ENCODE measurements around the gene CBS.
"Not testable (repeated sequence)": the region's sequence is repeated elsewhere in the genome, so short reads cannot be mapped to it uniquely, and the experiment has no call there.

Gene CBS

GRCh38 chr21:43024439-43025136, 51.0 kb downstream of the CBS start:
- Mint-ChIP-seq H3K9me3 (no peaks in the 10 kb centered on the region), H3K27ac (no peak overlapping the region), H3K4me1 (ENCODE audit: low read depth) (no peaks in the 10 kb centered on the region), H3K27me3 (ENCODE audit: low read depth) (no peaks in the 10 kb centered on the region), H3K4me3 (no peak overlapping the region), H3K36me3 (ENCODE audit: low read depth) (peaks cover 23% of the 10 kb centered on the region)
- DNase-seq (ENCODE audit: low spot score): no peak

GRCh38 chr21:43023175-43023574, 52.5 kb downstream of the CBS start:
- H3K4me1 Mint-ChIP-seq (ENCODE audit: low read depth): no peaks in the 10 kb centered on the region
- H3K4me3 Mint-ChIP-seq: no peak overlapping the region
- H3K9me3 Mint-ChIP-seq: no peaks in the 10 kb centered on the region
- no peaks in the 10 kb centered on the region for H3K27me3 Mint-ChIP-seq (ENCODE audit: low read depth)
- no peak for DNase-seq (ENCODE audit: low spot score)
- no peak overlapping the region for H3K27ac Mint-ChIP-seq
- peaks cover 16% of the 10 kb centered on the region for H3K36me3 Mint-ChIP-seq (ENCODE audit: low read depth)

- no peaks in the 10 kb centered on the region for H3K9me3 Mint-ChIP-seq
- no peak overlapping the region for H3K27ac Mint-ChIP-seq
- no peaks in the 10 kb centered on the region for H3K4me1 Mint-ChIP-seq (ENCODE audit: low read depth)
- peaks cover 12% of the 10 kb centered on the region for H3K36me3 Mint-ChIP-seq (ENCODE audit: low read depth)
- no peak for DNase-seq (ENCODE audit: low spot score)
- no peaks in the 10 kb centered on the region for H3K27me3 Mint-ChIP-seq (ENCODE audit: low read depth)
- no peak overlapping the region for H3K4me3 Mint-ChIP-seq
These were observed 53.7 kb downstream of the CBS start for GRCh38 chr21:43021756-43022600.

GRCh38 chr21:43021191-43021590, 54.4 kb downstream of the CBS start:
- Mint-ChIP-seq H3K4me3 (no peak overlapping the region), H3K9me3 (no peaks in the 10 kb centered on the region), H3K27me3 (ENCODE audit: low read depth) (no peaks in the 10 kb centered on the region), H3K36me3 (ENCODE audit: low read depth) (peaks cover 16% of the 10 kb centered on the region), H3K27ac (no peak overlapping the region), H3K4me1 (ENCODE audit: low read depth) (no peaks in the 10 kb centered on the region)
- no peak for DNase-seq (ENCODE audit: low spot score)

GRCh38 chr21:43020771-43021170, 54.9 kb downstream of the CBS start:
- H3K27me3 Mint-ChIP-seq (ENCODE audit: low read depth): no peaks in the 10 kb centered on the region
- H3K9me3 Mint-ChIP-seq: no peaks in the 10 kb centered on the region
- no peak overlapping the region for H3K27ac Mint-ChIP-seq
- no peak overlapping the region for H3K4me3 Mint-ChIP-seq
- H3K4me1 Mint-ChIP-seq (ENCODE audit: low read depth): peaks cover 2% of the 10 kb centered on the region
- DNase-seq (ENCODE audit: low spot score): no peak
- peaks cover 16% of the 10 kb centered on the region for H3K36me3 Mint-ChIP-seq (ENCODE audit: low read depth)

- Mint-ChIP-seq H3K9me3 (no peaks in the 10 kb centered on the region), H3K4me1 (ENCODE audit: low read depth) (peaks cover 4% of the 10 kb centered on the region), H3K4me3 (no peak overlapping the region), H3K27me3 (ENCODE audit: low read depth) (no peaks in the 10 kb centered on the region), H3K27ac (no peak overlapping the region), H3K36me3 (ENCODE audit: low read depth) (peaks cover 14% of the 10 kb centered on the region)
- no peak for DNase-seq (ENCODE audit: low spot score)
These were observed 55.5 kb downstream of the CBS start for GRCh38 chr21:43020177-43020576.

- peaks cover 4% of the 10 kb centered on the region for H3K4me1 Mint-ChIP-seq (ENCODE audit: low read depth)
- no peak for DNase-seq (ENCODE audit: low spot score)
- H3K27me3 Mint-ChIP-seq (ENCODE audit: low read depth): no peaks in the 10 kb centered on the region
- peaks cover 21% of the 10 kb centered on the region for H3K36me3 Mint-ChIP-seq (ENCODE audit: low read depth)
- no peaks in the 10 kb centered on the region for H3K9me3 Mint-ChIP-seq
- H3K4me3 Mint-ChIP-seq: no peak overlapping the region
- no peak overlapping the region for H3K27ac Mint-ChIP-seq
These were observed 57.1 kb downstream of the CBS start for GRCh38 chr21:43018519-43018918.

GRCh38 chr21:43016728-43017127, 58.9 kb downstream of the CBS start:
- no peaks in the 10 kb centered on the region for H3K27me3 Mint-ChIP-seq (ENCODE audit: low read depth)
- no peak overlapping the region for H3K4me3 Mint-ChIP-seq
- no peak overlapping the region for H3K27ac Mint-ChIP-seq
- H3K36me3 Mint-ChIP-seq (ENCODE audit: low read depth): peaks cover 33% of the 10 kb centered on the region
- H3K9me3 Mint-ChIP-seq: no peaks in the 10 kb centered on the region
- DNase-seq (ENCODE audit: low spot score): no peak
- peaks cover 4% of the 10 kb centered on the region for H3K4me1 Mint-ChIP-seq (ENCODE audit: low read depth)

- no peak overlapping the region for H3K4me3 Mint-ChIP-seq
- no peaks in the 10 kb centered on the region for H3K27me3 Mint-ChIP-seq (ENCODE audit: low read depth)
- peaks cover 4% of the 10 kb centered on the region for H3K4me1 Mint-ChIP-seq (ENCODE audit: low read depth)
- peaks cover 29% of the 10 kb centered on the region for H3K36me3 Mint-ChIP-seq (ENCODE audit: low read depth)
- DNase-seq (ENCODE audit: low spot score): no peak
- H3K9me3 Mint-ChIP-seq: no peaks in the 10 kb centered on the region
- no peak overlapping the region for H3K27ac Mint-ChIP-seq
These were observed 59.6 kb downstream of the CBS start for GRCh38 chr21:43015906-43016540.

- no peak overlapping the region for H3K4me3 Mint-ChIP-seq
- no peak overlapping the region for H3K27ac Mint-ChIP-seq
- peaks cover 37% of the 10 kb centered on the region for H3K36me3 Mint-ChIP-seq (ENCODE audit: low read depth)
- H3K9me3 Mint-ChIP-seq: no peaks in the 10 kb centered on the region
- H3K4me1 Mint-ChIP-seq (ENCODE audit: low read depth): peaks cover 4% of the 10 kb centered on the region
- no peaks in the 10 kb centered on the region for H3K27me3 Mint-ChIP-seq (ENCODE audit: low read depth)
- DNase-seq (ENCODE audit: low spot score): no peak
These were observed 63.0 kb downstream of the CBS start for GRCh38 chr21:43012596-43012995.

- Mint-ChIP-seq H3K27ac (no peak overlapping the region), H3K36me3 (ENCODE audit: low read depth) (peaks cover 25% of the 10 kb centered on the region)
These were observed 68.8 kb downstream of the CBS start for GRCh38 chr21:43006874-43007208.

GRCh38 chr21:43006051-43006873, 69.4 kb downstream of the CBS start:
- peaks cover 25% of the 10 kb centered on the region for H3K36me3 Mint-ChIP-seq (ENCODE audit: low read depth)
- not testable (repeated sequence) for DNase-seq (ENCODE audit: low spot score); H3K4me3 Mint-ChIP-seq; H3K27me3 Mint-ChIP-seq (ENCODE audit: low read depth); H3K27ac Mint-ChIP-seq; H3K9me3 Mint-ChIP-seq; H3K4me1 Mint-ChIP-seq (ENCODE audit: low read depth)

More at GRCh38 chr21:43006874-43007208, 68.8 kb downstream of the CBS start:
- Mint-ChIP-seq H3K9me3 (no peaks in the 10 kb centered on the region), H3K4me3 (no peak overlapping the region), H3K27me3 (ENCODE audit: low read depth) (no peaks in the 10 kb centered on the region), H3K4me1 (ENCODE audit: low read depth) (no peaks in the 10 kb centered on the region)
- DNase-seq (ENCODE audit: low spot score): no peak

GRCh38 chr21:43005635-43006034, 70.0 kb downstream of the CBS start:
- Mint-ChIP-seq H3K9me3 (no peaks in the 10 kb centered on the region), H3K27me3 (ENCODE audit: low read depth) (no peaks in the 10 kb centered on the region)

More at GRCh38 chr21:43005635-43006034, 70.0 kb downstream of the CBS start:
- Mint-ChIP-seq H3K4me1 (ENCODE audit: low read depth) (no peaks in the 10 kb centered on the region), H3K4me3 (no peak overlapping the region), H3K36me3 (ENCODE audit: low read depth) (peaks cover 28% of the 10 kb centered on the region), H3K27ac (no peak overlapping the region)
- DNase-seq (ENCODE audit: low spot score): no peak

All from T-helper 2 cell treated with Interferon-gamma antibody and Interleukin-4, amounts not matched to agents 5 μg/mL and 100 μg/mL, for 36 hours (primary cell).